Stimulated activated CD4-positive, alpha-beta T cell treated with anti-CD3 and anti-CD28 coated beads, Interleukin-2, amount 100 ng/mL, for 4 hours (primary cell): ENCODE measurements around the gene SHISA2.

ENCODE experiments used
- DNase-seq: peaks from one replicate; pipeline ENCODE4 v3.0.0-alpha.2; 2020; ENCODE audit warnings: low read depth

SHISA2 gene

DNA sequence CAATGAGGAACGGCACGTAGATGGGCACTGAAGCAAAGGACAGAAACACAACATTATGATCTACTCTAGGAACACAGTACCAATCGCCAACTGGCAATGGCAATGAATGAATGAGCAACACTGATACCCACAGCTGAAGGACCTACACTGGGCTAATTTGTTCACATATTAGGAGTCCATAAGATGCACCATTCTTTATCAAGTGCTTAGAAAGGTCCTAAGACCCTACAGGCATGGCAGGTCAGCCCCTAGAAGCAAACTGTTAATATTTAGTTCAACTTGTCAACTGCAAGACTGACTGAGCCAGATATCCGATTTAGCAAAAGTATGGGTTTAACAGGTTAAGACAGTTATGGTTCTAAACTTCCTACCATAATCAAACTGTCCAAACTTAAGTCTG, 4.8 kb downstream of the SHISA2 start:
- DNase-seq, result no peak

DNA sequence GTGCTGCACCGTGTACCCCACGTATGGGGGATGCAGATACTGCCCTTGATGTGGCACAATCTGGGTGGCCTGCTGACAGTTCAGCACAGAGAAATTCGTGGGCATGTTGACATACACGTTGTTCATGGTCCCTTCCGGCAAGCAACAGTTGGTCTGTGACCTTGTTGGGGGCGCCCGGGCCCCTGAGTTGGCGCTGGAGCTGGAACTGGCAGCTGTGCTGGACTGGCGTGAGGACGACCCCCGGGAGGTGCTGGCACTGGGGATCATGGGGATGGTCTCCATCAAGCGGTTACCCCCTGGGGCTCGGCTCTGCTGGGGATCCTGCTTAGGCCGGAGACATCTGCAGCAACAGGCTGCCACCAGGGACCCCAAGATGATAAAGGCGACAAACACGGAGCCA, 5.2 kb downstream of the SHISA2 start:
- DNase-seq, result no peak

DNA sequence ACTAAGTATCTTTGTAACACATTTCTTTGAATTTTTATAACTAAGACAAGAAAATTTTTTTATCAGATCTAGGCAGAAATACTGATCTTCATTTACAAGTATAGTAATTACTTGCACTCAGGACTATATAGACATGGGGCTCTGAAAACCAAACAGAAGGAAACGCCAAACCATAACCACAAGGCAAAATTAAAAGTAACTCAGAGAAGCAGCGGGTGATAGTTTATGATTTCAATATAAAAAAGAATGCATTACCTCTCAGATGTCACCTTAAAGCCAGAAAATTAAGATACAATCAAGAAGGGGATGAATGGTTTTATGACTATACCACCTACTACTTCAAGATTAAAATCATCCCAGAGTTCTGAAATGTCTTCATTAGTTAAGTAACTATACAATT, 6.7 kb downstream of the SHISA2 start:
- DNase-seq, result no peak

DNA sequence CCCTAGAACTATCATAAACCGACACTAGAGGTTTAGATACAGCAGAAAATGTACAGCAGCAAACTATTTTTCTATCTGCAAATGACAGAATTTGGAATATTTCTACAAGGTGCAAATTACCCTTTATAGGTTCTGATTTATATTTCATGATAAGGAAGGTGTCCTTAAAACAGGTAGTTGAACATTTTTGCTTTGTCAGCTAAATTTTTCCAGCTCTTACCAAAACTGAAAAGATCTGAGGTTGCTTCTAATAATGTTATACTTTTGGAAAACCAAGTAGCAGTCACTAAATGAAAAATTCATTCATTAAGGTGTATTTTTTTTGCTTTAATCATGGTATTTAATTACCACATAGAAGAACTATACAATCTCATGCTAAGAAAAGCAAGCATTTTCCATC, 9.0 kb downstream of the SHISA2 start:
- DNase-seq, result no peak

DNA sequence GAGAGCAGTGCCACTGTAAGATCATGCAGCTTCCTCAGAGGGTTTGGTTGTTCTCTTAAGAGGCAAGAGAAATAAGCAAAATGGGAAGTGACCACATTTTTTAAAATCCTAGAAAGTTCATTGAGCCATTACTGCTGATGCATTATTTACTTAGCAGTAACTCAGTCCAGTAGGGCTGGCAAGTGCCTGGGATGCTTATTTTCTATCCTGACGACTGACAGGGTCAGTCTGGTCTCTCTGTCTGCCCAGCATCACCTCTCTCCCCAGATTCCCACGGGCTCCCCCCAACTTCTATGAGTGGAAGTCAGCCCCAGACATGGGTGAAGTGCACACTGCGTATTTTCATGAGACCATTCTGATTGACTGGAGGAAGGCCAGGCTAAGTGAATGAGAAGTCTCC, 10.4 kb downstream of the SHISA2 start:
- DNase-seq, result no peak

DNA sequence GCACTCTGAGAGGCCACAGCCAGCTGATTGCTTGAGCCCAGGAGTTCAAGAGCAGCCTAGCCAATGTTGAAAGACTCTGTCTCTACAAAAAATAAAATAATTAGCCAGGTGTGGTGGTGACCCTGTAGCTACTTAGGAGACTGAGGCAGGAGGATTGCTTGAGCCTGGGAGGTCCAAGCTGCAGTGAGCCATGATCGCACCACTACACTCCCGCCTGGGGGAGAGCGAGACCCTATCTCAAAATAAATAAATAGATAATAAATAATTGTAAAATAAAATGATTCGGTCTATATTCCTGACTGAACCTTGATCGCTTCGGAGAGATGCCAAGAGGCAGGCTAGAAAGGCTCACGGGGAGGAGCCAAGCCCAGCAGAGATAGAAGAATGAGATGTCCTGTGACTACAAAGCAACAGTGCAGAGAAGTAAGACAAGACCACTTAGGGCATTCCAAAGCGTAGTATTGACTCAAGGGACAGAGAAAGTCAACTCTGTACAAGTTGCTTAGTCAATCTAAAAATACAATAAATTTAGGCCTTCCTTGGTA, 12.8 kb downstream of the SHISA2 start:
- DNase-seq, result no peak

DNA sequence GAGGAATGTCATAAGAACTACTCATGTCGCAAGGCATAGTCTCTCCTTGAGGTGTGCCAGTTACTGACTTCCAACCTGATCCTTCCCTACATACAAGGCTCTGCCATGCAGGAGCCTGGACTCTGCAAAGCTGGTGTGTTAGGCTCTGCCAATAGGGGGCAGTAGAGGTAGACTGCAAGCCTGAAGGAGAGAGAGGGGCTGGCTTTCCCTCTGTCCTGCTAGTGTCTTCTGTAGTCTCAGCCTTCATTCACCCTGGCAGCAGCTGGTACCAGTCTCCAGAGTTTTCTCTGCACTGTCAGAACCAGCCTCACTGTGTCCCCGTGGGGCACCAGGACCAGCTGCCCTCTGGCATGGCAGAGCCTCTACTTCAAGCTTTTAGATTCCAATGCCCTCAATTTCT, 14.5 kb downstream of the SHISA2 start:
- no peak for DNase-seq

DNA sequence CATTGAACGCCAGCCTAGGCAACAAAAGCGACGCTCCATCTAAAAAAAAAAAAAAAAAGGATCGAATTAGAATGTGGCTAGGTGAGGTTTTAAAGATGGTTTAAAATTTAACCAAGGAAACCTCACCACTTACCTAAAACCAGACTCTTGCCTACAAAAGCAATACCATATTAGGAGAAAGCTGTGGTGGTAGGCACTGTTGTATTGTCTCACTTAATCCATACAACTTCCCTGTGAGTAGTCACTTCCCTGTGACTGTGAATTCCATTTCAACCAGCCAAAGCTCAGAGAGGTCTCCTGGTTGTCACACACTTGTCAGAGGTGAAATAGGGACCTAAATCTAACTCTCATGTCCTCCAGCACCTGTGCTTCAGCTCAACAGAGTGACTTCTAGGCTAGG, 15.4 kb downstream of the SHISA2 start:
- DNase-seq, result no peak

DNA sequence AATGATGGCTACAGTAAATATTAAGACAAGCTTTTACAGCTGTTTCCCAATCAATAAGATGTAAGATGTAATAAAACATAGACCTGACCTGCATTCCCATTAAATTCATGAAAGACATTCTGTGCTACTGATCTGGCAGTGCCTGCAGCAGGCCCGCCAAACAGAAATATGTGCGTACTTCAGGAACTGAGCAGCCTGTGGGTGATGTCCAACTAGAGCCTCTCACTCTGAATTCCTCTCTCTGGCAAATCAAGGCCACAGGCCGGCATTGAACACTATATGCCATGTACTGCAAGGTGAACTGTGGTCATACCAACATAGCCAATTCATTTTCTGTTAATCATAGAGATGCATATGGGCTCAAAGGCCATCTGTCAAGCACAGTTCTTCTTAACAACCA, 17.8 kb downstream of the SHISA2 start:
- DNase-seq, result no peak

DNA sequence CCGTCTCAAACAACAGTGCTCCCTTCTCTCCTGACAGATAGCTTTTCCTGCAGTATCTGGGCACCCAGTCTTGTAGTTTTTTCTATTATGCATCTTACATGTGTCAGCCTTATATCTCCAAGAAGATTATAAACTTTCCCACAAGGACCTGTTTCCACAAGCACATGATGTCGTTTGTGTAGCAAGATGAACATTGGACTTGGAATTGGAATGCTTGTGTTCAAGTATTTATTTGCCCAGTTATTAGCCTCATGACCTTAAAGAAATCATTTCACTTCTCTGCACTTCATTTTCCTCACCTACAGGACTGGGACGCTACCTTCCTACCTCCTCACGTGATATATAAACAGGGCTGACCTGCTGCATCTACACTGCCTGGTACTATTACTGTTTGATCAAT, 21.5 kb downstream of the SHISA2 start:
- DNase-seq, result no peak

DNA sequence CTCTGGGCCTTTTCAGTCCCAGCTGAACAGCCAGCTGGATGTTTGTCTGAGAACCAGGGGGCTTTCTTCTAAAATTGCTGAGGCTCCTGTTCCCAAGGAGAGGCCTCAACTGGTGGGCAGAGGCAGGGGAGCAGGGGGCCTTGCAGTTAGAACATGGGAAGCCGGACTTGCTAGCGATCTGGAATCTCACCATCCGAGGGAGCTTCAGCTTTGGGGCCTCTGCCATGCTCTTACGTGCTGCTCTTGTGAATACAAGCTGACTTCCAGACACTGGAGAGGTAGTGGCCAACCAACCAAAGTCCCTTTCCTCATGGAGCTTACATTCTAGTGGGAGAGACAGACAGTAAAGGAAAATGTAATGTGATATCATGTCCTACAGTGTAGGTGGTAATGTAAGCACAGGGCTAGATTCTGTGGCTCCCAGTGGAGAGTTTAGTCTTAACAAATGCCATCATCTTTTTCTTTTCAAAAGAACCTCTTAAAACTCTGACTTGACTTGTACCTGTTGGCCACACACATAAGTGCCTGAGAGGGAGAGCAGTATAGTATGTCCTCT, 22.2 kb downstream of the SHISA2 start:
- no peak for DNase-seq

DNA sequence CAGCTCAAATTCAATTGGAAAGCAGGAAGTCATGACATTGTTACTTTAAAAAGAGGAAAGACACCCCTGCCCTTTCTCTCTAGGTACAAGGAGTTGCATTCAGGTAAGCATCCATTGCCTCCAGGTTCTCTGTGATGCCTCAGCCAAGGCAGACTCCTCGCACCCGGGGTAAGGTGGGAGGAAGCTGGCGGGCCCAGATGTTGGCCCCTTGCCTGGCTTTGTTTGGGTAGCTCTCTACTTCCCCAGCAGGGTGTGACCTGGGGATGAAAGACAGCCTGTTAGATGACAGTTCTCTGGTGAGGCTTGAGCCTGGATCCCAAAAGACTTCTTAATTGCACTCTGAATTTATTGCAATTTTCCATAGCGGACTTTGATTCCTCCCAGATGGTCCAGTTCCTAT, 25.6 kb downstream of the SHISA2 start:
- DNase-seq, result no peak

DNA sequence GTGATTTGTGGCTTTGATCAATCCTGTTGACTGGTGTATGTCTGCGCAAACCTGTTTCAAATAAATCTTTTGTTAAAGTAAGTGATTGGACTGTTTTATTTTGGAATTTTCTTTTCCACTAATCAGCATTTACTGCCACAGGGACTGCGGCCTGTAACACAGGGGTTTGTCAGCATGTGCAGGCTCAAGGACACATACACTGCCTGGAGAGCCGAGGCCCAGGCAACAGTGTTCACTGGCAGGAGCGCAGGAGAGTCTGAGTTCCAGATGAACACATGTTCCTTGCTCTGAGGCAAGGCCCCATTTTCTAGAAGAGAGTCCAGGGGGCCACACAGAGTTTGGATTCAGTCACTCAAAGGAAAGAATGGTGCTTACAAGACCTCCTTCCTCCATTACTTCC, 26.0 kb downstream of the SHISA2 start:
- no peak for DNase-seq

DNA sequence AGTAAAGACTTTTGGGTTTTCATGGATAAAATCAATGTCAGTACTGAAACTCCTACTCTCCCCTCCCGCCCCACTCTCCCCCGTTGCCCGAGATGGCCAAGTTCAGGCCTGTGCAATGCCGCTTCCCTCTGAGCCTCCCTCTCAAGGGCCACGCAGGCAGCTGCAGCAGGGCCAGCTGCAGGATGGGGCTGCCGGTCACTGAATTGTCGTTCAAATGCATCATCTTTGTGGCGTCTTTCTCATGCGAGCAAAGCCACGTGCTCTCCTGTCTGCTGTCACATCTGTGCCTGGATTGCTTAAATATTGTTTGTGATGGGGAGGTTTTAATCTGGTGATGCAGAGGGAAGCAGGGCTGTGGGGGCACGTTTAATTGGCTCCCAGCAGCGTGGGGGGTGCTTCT, 26.6 kb downstream of the SHISA2 start:
- no peak for DNase-seq

DNA sequence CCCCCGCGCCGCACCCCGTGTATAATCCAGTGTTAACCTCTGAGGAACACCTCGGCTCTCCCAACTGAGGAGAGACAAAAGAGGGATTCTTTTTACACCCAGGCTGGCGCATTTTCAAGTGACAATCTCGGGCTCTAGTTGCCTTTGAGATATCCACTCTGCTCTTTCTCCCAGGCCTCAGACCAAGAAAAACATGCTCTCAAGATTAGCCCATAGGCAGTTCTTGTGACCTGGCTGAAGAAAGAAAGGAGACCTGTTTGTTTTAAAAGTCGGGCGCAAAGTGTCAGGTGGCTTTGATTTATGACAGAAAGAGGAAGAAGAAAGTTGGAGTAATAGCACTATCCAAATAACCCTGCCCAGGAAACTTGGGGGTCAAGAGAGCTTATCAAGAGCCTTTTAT, 27.3 kb downstream of the SHISA2 start:
- DNase-seq, result no peak

DNA sequence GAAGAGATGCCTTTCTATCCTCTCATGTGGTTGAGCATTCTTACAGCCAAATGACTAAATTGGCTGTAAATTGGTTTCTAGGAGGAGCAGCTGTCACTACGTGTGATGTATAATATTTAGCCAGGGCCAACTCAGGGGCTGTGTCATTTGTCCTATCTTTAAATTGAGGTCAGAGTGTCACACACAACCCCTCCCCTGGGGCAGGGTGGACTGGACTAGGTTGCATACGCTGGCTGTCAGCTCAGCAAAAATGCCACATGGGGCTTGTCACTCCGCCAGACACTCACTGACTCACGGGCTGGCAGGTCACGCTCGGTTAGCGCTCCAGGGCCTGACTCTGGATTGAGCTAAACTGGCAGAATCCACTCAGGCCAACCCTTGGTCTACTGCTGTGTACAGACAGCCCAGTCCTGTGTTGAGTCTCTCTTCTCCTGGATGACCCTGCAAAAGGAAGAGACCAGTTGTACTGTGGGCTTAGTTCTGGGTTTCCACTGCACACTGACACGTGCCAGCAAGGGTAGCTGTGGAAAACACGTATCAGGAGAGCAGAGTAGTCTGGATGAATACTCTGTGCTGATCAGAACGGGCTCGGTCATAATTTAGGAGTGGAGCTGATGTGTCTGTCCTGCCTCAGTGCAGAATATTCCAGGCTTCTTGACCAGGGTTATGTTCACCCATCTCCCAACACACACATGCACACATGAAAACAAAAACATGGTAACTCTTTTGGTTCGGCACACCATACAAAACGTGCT, 29.1 kb downstream of the SHISA2 start:
- no peak for DNase-seq

DNA sequence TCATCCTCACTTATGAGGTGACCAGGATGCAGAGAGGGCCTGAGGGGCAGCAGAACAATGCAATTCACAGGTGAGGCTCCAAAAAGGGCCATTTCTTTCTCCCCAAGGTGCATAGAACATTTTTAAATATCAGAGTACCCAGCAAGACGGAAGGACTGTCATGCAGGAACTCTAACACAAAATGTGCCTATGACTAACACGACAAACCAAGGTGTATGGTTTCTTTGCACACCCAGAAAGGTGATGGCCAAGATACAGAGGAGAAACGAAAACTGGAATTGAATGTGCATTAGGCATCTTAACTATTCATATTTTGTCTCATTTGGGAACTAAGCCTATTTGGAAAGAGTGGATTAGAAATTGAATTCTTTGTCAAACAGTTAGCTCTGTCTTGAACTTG, 29.9 kb downstream of the SHISA2 start:
- no peak for DNase-seq

DNA sequence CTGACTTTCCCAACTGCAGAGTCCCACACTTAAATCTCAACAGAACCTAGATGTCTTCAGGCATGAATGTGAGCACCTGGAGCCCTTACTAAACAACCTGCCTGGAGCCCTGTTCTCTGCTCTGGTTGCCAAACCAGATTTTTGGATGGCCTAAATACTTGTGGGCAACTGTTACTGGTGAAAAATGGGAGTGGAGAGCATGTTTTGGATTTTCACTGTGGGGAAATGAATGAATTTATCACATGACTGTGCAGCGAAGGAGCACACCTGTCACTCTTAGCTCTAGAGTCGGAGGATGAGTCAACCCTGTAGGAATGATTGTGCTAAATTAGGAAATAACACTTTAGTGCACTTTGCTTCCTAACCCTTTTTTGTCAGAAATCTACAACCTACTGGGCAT, 30.3 kb downstream of the SHISA2 start:
- DNase-seq, result no peak

DNA sequence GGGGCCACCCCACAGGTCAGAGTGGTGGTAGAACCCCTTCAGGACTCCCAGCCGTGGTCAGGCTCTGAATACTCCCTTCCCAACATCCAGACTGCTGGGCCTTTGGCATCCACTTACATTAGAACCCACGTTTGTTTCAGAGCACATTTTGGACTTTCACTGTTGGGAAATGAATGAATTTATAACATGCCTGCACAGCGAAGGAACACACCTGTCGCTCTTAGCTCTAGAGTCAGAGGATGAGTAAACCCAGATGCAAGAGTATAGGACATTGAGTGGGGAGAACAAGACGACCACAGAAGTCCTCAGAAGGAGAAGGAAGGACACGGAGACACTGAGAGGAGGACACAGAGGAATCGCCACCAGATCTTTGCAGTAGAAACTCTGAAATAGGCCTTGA, 30.9 kb downstream of the SHISA2 start:
- no peak for DNase-seq

DNA sequence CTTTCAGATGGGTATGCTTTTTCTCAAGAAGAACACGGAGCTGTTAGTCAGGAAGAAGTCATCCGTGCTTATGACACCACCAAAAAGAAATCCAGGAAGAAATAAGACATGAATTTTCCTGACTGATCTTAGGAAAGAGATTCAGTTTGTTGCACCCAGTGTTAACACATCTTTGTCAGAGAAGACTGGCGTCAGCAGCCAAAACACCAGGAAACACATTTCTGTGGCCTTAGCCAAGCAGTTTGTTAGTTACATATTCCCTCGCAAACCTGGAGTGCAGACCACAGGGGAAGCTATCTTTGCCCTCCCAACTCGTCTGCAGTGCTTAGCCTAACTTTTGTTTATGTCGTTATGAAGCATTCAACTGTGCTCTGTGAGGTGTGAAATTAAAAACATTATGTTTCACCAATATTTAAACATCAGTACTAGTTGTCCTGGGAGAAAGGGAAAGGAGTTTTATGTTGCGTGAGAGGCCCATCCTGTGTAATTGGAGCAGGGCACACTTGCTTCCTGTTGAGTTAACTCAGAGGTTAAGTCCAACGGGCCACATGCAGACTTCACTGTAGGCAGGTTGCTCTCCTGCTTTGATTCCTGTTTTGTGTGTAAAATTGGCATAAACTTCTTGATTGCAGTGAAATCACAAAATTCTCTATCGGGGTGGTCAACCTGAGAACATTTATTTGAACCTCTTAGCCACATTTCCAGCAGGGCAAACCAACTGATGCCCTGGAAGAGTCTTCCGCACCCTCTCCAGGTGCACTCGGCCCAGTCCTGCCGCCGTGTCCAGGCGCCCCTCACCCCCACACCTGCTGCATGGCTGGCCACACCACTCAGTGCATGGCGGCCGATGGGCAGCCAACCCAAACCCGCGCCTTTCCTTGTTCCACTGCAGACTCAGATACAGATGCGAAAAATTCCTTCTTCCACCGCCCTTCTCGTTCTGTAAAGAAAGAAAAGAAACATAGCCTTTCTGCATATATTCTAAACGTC, 31.6 kb downstream of the SHISA2 start:
- no peak for DNase-seq

DNA sequence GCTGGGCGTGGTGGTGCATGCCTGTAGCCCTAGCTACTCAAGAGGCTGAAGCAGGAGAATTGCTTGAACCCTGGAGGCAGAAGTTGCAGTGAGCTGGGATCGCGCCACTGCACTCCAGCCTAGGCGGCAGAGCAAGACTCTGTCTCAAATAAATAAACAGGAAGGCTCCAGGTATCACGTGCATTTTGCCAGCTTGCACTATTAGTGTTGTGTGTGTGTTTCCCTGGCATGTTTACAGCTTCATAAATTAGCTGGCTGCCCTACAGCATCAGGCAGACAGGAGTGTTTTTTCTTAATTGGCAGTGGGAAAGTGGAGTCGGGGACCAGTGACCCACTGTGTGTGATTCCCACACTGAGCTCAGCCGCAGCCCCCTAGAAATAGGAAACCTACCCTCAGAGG, 32.6 kb downstream of the SHISA2 start:
- no peak for DNase-seq

DNA sequence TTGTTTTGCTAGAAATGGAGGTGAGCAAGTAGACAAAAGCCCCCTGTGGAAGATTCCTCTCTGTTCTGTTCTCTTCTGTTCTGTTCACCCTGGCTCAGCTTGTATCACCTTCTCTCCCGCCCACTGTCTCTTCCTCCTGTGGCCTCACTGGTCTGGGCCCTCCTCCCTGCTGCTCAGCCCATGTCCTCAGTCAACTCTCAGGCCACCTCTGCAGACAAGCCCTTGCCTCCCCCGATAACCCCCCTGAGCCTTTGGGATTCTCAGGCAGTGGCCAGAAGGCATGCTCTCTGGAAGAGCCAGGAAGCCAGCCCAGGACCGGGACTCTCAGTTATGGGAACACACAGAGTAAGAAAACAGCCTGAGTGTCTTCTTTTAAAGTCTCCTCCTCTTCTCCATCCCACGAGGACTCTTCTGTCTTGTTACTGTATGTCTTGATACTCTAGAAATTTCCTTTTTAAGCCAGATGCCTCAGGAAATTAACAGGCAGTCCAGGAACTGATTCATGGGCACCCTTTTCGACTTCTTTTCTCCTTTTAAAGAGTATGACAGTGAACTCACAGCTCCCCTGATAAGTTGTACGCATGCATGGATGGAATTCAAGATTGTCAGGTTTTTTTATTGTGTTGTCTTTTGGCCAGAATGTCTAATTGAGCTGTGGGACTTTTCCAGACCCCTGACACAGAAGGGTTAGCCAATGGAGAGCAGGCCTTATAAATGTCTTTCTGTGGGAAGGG, 33.7 kb downstream of the SHISA2 start:
- DNase-seq, result no peak
